ENCODE data around the gene SBSN. TPM values are rescaled to one million over a fixed set of nuclear protein-coding genes. Genes with fewer than 3 reads are reported as not detected.

The SBSN gene, protein sequence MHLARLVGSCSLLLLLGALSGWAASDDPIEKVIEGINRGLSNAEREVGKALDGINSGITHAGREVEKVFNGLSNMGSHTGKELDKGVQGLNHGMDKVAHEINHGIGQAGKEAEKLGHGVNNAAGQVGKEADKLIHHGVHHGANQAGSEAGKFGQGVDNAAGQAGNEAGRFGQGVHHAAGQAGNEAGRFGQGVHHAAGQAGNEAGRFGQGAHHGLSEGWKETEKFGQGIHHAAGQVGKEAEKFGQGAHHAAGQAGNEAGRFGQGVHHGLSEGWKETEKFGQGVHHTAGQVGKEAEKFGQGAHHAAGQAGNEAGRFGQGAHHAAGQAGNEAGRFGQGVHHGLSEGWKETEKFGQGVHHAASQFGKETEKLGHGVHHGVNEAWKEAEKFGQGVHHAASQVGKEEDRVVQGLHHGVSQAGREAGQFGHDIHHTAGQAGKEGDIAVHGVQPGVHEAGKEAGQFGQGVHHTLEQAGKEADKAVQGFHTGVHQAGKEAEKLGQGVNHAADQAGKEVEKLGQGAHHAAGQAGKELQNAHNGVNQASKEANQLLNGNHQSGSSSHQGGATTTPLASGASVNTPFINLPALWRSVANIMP
- total RNA-seq, result 0.15 TPM in 1 of 2 replicates, not detected in the other

DNA sequence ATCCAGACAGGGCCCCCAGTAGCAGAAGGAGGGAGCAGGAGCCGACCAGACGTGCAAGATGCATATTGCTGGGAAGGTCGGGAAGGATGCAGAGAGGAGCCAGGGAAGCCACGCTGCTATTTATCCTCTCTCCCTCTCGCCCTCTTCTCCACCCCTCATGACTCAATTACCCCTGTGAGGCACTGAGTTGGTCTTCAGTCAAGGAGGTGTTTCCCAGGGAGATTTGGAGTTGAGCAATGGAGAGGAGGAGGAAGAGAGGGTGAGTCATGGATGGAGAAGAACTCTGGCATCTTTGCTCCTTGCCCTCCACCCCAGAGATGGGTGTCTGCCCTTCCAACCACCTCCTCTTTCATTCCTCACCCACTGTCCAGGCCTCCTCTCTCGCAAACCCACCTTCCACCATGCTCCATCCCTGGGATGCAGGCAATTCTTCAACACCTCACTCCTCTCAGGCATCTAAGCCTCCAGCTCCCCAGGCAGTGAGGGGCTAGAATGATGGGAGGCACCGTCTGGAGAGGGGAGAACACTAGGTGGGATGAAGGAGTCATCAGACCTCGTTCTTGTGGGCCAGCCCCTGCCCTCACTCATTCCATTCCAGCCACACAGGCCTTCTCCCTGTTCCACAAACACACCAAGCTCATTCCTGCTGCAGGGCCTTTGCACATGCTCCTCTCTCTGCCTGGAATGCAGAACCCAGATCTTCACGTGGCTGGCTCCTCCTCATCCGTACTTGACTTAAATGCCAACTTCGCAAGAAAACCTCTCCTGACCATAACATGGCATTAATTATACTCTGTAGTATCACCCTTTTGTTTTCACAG, at the start of gene SBSN:
Gene SBSN (minus strand): TSS at position 94 of the 821 bp plus-strand sequence. CDS start 30 bp downstream, at position 64.

DNA sequence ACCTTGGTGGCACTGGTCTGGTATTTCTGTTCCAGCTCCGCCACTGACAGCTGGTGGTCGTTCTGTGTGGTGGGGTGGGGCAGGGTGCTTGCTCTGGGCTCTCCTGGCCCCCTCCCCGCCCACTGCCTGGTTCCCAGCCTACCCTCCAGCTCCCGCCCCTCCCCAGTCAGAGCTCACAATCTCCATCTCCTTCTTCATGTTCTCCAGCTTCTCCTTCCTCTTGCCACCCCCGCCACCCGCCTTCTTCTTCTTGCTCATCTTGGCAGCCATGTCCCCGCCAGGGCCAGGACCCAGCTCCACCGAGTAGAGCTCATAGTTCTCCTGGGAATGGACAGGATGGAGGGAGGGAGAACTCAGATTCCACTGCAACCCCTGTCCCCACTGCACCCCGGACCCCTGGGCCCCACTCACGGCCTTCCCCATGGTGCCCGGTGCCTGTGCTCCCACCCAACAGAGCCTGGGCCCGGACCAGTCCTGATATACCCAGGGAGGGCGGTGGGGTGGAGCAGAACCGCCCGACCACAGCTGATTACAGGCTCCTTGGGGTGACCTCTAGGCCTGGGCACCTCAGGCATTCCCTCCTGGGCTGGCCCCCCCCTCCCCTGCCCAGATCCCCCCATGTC, 35.2 kb upstream of the SBSN start, which contains the start of gene ATP4A:
Gene ATP4A (minus strand): TSS at position 452 of the 623 bp plus-strand sequence. CDS start 29 bp downstream, at position 423.

DNA sequence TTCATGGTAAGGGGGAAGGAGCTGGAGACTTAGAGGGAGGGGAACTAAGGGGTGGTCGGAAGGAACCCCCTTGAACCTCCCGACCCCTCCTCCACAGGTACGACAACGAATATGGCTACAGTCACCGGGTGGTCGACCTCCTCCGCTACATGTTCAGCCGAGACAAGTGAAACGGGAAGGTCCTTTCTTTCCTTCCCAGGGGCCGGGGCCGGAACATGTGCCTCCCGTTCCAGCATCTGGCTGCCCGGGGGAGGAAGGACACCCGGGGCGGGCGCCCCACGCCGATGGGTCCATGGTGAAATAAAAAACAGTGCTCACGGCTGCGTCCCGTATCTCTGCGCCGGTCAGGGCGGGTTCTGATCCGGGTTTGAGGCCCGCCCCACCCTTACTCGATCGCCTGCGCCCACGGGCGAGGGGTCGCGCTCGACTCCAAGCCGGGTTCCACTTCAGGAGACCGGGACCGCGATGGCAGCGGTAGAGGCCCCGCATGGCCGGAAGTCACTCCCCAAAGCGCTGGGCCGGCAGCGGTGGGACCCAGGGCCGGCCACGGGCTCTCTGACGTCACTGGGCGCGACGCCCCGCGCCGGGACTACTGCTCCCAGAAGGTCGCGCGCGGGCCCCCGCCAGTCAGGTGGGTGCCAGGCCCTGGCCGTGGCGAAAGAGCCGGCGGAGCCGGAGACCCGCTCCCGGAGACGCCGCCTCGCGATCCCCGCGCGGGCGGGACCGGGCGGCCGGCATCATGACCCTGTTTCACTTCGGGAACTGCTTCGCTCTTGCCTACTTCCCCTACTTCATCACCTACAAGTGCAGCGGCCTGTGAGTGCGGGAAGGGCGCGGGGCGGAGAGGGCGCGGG, 17.1 kb upstream of the SBSN start, which contains the start of gene TMEM147:
Gene TMEM147 (plus strand): TSS at position 626 of the 854 bp plus-strand sequence. CDS start 114 bp downstream, at position 740.

DNA sequence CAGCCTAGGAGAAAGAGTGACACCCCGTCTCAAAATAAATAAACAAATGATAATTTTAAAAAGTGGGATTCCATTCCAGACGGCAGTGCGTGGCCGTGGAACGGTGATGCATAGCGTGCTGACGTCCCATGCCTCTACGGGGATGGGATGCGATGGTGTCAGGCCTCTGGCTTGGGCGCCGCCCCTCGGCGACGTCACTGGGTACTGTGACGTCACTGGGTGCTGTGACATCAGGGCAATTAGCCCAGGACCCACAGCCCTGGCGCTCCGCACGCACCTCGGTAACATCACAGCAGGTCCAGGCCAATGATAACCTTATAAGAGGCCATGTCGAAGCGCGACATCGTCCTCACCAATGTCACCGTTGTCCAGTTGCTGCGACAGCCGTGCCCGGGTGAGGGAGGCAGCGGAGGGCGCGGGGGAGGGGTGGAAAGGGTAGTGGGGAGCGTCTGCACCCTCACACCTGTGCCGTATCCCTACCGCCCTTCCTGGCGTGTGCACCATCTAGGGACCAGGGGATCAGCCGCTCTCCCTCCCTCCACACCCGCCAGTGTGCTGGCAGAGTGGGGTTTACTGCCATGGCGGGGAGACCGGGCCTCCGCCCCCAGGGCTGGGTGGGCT, 5.2 kb upstream of the SBSN start, which contains the start of gene GAPDHS:
Gene GAPDHS (plus strand): TSS at position 256 of the 621 bp plus-strand sequence. CDS start 72 bp downstream, at position 328.

DNA sequence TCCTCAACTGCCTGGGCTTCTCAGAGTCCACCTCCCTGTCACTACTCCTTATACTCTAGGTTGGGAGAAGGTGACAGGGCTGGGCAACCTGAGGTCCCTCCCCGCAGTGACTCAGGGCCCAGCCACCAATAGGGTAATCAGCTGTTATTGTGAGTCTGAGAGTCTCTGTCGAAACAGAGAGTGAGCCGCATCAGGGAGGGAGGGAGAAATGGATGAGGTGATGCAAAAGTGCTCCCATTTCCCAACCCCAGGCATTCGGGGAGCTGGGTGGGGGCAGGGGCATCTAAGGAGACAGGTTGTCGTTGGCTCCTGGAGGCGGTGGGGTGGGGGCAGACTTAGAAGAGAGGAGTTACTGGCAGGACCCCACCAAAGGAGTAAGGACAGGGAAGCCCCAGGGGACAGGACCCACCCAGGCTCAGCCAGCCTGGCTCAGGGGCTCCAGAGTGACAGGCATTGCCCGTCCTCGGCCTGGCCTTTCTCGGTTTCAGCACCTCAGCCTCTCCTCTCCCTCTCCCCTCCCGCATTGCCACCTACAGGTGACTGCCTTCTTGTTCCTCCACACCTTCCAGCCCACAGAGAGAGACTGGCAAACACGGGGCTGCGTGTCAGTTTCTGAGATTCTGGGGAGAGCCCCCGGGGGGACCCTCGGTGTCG, 14.4 kb downstream of the SBSN start, which contains the start of gene DMKN:
Gene DMKN (minus strand): TSS at position 22 of the 654 bp plus-strand sequence. CDS start 174 bp downstream, outside the sequence.

DNA sequence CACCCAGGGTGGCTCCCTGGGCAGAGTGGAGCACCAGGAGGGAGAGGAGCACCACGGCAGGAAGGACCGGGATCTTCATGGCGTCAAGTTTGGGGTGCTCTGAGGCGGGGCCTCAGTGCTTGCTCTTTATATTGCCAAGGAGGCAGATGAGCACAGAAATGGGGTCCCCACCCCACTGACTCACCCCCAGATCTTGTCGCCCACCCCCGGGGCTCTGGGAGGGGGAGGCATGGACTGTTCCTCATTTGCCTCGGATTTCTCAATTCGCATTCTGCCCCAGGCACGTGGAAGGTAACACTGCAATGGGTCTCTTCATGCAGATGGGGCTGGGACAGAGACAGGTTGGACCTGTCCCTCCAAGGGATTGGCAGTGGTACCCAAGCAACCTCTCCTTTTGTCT, 37.7 kb downstream of the SBSN start, which contains the start of gene KRTDAP:
Gene KRTDAP (minus strand): TSS at position 101 of the 400 bp plus-strand sequence. CDS start 22 bp downstream, at position 79.

Other genes with a start within 250 kb of the SBSN start
- gene HAMP, start 245.8 kb downstream of the SBSN start, total RNA-seq, result not detected in 2 replicates
- gene MAG, start 236.2 kb downstream of the SBSN start, total RNA-seq, result not detected in 2 replicates
- under 0.01 TPM in 1 of 2 replicates, not detected in the other for gene CD22, start 199.1 kb downstream of the SBSN start, total RNA-seq
- not detected in 2 replicates for gene FFAR1, start 180.4 kb downstream of the SBSN start, total RNA-seq
- not detected in 2 replicates for gene FFAR3, start 169.9 kb downstream of the SBSN start, total RNA-seq
- gene GPR42, start 157.2 kb downstream of the SBSN start, total RNA-seq, result not detected in 2 replicates
- gene FFAR2, start 80.1 kb downstream of the SBSN start, total RNA-seq, result not detected in 2 replicates
- gene KRTDAP, start 37.8 kb downstream of the SBSN start, total RNA-seq, result not detected in 2 replicates
- 11.3 and 13.5 TPM in 2 replicates for gene DMKN, start 14.7 kb downstream of the SBSN start, total RNA-seq
- gene GAPDHS, start 5.1 kb upstream of the SBSN start, total RNA-seq, result not detected in 2 replicates
- gene TMEM147, start 17.3 kb upstream of the SBSN start, total RNA-seq, result 102 and 106 TPM in 2 replicates
- gene ATP4A, start 35.3 kb upstream of the SBSN start, total RNA-seq, result not detected in 2 replicates
- not detected in 2 replicates for gene PMIS2, start 57.9 kb upstream of the SBSN start, total RNA-seq
- gene HAUS5, start 84.4 kb upstream of the SBSN start, total RNA-seq, result 13.7 and 17.0 TPM in 2 replicates
- 99.4 and 108 TPM in 2 replicates for gene RBM42, start 100.7 kb upstream of the SBSN start, total RNA-seq
- 0.89 and 1.5 TPM in 2 replicates for gene ETV2, start 113.4 kb upstream of the SBSN start, total RNA-seq
- gene COX6B1, start 120.0 kb upstream of the SBSN start, total RNA-seq, result 752 and 847 TPM in 2 replicates
- gene UPK1A, start 138.2 kb upstream of the SBSN start, total RNA-seq, result not detected in 2 replicates
- not detected in 2 replicates for gene ZBTB32, start 176.2 kb upstream of the SBSN start, total RNA-seq
- gene KMT2B, start 189.7 kb upstream of the SBSN start, total RNA-seq, result 9.2 and 12.0 TPM in 2 replicates
- 19.0 and 26.1 TPM in 2 replicates for gene IGFLR1, start 214.1 kb upstream of the SBSN start, total RNA-seq
- gene U2AF1L4, start 217.1 kb upstream of the SBSN start, total RNA-seq, result 7.3 and 15.8 TPM in 2 replicates
- gene PSENEN, start 217.3 kb upstream of the SBSN start, total RNA-seq, result 45.3 and 47.9 TPM in 2 replicates
- gene LIN37, start 220.3 kb upstream of the SBSN start, total RNA-seq, result 15.3 TPM in 2 replicates
- 20.1 and 22.5 TPM in 2 replicates for gene HSPB6, start 228.7 kb upstream of the SBSN start, total RNA-seq
- gene PROSER3, start 229.9 kb upstream of the SBSN start, total RNA-seq, result 8.1 and 8.5 TPM in 2 replicates
- 6.5 and 14.1 TPM in 2 replicates for gene ARHGAP33, start 247.3 kb upstream of the SBSN start, total RNA-seq